ENCODE data around the gene MME.

Gene MME

GRCh38 chr3:155038203-155038554, 41.9 kb upstream of the MME start:
- TF ChIP-seq CTCF (IDR thresholded peaks at IDR 0.05; ENCODE audit: insufficient read depth, low read depth, low read length, missing control alignments): no peak
- no peak overlapping the region for H3K4me3 ChIP-seq (ENCODE audit: low read length)
- DNase-seq (ENCODE audit: low read depth): no peak

GRCh38 chr3:155046935-155047334, 33.2 kb upstream of the MME start:
- TF ChIP-seq CTCF (IDR thresholded peaks at IDR 0.05; ENCODE audit: insufficient read depth, low read depth, low read length, missing control alignments): no peak
- H3K4me3 ChIP-seq (ENCODE audit: low read length): no peak overlapping the region
- peak; percentile 63 for DNase-seq (ENCODE audit: low read depth)

GRCh38 chr3:155047672-155048071, 32.4 kb upstream of the MME start:
- TF ChIP-seq CTCF (IDR thresholded peaks at IDR 0.05; ENCODE audit: insufficient read depth, low read depth, low read length, missing control alignments): no peak
- DNase-seq (ENCODE audit: low read depth): no peak
- H3K4me3 ChIP-seq (ENCODE audit: low read length): no peak overlapping the region

GRCh38 chr3:155049959-155050358, 30.2 kb upstream of the MME start:
- no peak overlapping the region for H3K4me3 ChIP-seq (ENCODE audit: low read length)
- no peak for DNase-seq (ENCODE audit: low read depth)
- no peak for TF ChIP-seq CTCF (IDR thresholded peaks at IDR 0.05; ENCODE audit: insufficient read depth, low read depth, low read length, missing control alignments)

- no peak for DNase-seq (ENCODE audit: low read depth)
- no peak overlapping the region for H3K4me3 ChIP-seq (ENCODE audit: low read length)
- no peak for TF ChIP-seq CTCF (IDR thresholded peaks at IDR 0.05; ENCODE audit: insufficient read depth, low read depth, low read length, missing control alignments)
Measured at GRCh38 chr3:155052470-155052869, 27.6 kb upstream of the MME start.

GRCh38 chr3:155053756-155054155, 26.4 kb upstream of the MME start:
- TF ChIP-seq CTCF (IDR thresholded peaks at IDR 0.05; ENCODE audit: insufficient read depth, low read depth, low read length, missing control alignments): no peak
- no peak for DNase-seq (ENCODE audit: low read depth)
- H3K4me3 ChIP-seq (ENCODE audit: low read length): no peak overlapping the region

GRCh38 chr3:155064920-155065319, 15.2 kb upstream of the MME start:
- TF ChIP-seq CTCF (IDR thresholded peaks at IDR 0.05; ENCODE audit: insufficient read depth, low read depth, low read length, missing control alignments): no peak
- DNase-seq (ENCODE audit: low read depth): no peak
- no peak overlapping the region for H3K4me3 ChIP-seq (ENCODE audit: low read length)
